GM23248 (cell line): ENCODE data around the gene PHACTR4. TPM values are rescaled to one million over a fixed set of nuclear protein-coding genes. Genes with fewer than 3 reads are reported as not detected.

Source experiments
- DNase-seq: peaks from one replicate; pipeline ENCODE4 v3.0.0-alpha.2; 2015
- H2AFZ ChIP-seq: fragments of 200-600 bp; sonication (generic); 2 replicates; pipeline ENCODE4 v1.6.1; 2016; ENCODE audit warnings: antibody characterized with exemption
- H3F3A ChIP-seq: fragments of 200-600 bp; sonication (generic); 2 replicates; pipeline ENCODE4 v1.6.1; 2016; ENCODE audit warnings: mild to moderate bottlenecking, antibody characterized with exemption, mixed run types; ENCODE audit not compliant: insufficient read depth
- H3K27ac ChIP-seq: fragments of 200-600 bp; sonication (generic); 2 replicates; pipeline ENCODE4 v1.5.1; 2016; ENCODE audit warnings: mild to moderate bottlenecking
- H3K27me3 ChIP-seq: fragments of 200-600 bp; sonication (generic); replicated peaks from 2 replicates; pipeline ENCODE4 v1.6.1; 2016; ENCODE audit warnings: mild to moderate bottlenecking; ENCODE audit not compliant: insufficient read depth
- H3K36me3 ChIP-seq: fragments of 200-600 bp; sonication (generic); 2 replicates; pipeline ENCODE4 v1.6.1; 2016; ENCODE audit warnings: low read depth, mild to moderate bottlenecking
- H3K4me1 ChIP-seq: fragments of 200-600 bp; sonication (generic); 2 replicates; pipeline ENCODE4 v1.6.1; 2016; ENCODE audit warnings: mild to moderate bottlenecking; ENCODE audit not compliant: insufficient read depth
- H3K4me2 ChIP-seq: fragments of 200-600 bp; sonication (generic); one replicate; pipeline ENCODE4 v1.6.1; 2016; ENCODE audit warnings: mild to moderate bottlenecking; ENCODE audit not compliant: unreplicated experiment
- H3K4me3 ChIP-seq: fragments of 200-600 bp; sonication (generic); 2 replicates; pipeline ENCODE4 v1.5.1; 2016; ENCODE audit warnings: mild to moderate bottlenecking
- H3K79me2 ChIP-seq: fragments of 200-600 bp; sonication (generic); 2 replicates; pipeline ENCODE4 v1.6.1; 2016; ENCODE audit warnings: mild to moderate bottlenecking; ENCODE audit not compliant: insufficient read depth
- H3K9ac ChIP-seq: fragments of 200-600 bp; sonication (generic); 2 replicates; pipeline ENCODE4 v1.6.1; 2016; ENCODE audit warnings: mild to moderate bottlenecking
- H3K9me2 ChIP-seq: fragments of 200-600 bp; sonication (generic); 2 replicates; pipeline ENCODE4 v1.6.1; 2016; ENCODE audit warnings: mixed run types, mild to moderate bottlenecking, moderate library complexity; ENCODE audit not compliant: insufficient read depth
- H3K9me3 ChIP-seq: fragments of 200-600 bp; sonication (generic); one replicate; pipeline ENCODE4 v1.6.1; 2017; ENCODE audit warnings: low read depth
- H4K20me1 ChIP-seq: fragments of 200-600 bp; sonication (generic); 2 replicates; pipeline ENCODE4 v1.6.0; 2016; ENCODE audit not compliant: insufficient read depth
- EZH2 ChIP-seq: fragments of 200-600 bp; sonication (generic); IDR thresholded peaks from 2 replicates; pipeline ENCODE4 v1.6.1; 2018; ENCODE audit warnings: antibody characterized with exemption, mild to moderate bottlenecking; ENCODE audit not compliant: insufficient read depth, poor library complexity, severe bottlenecking
- EZH2phosphoT487 ChIP-seq: fragments of 200-600 bp; sonication (generic); IDR thresholded peaks from 2 replicates; pipeline ENCODE4 v1.6.1; 2018; ENCODE audit warnings: antibody characterized with exemption, moderate library complexity, mild to moderate bottlenecking, low read depth; ENCODE audit not compliant: insufficient read depth
- WGBS, 2 experiments: methylation state at CpG; one replicate each; pipeline ENCODE4 v1.1.6; 2015 to 2017; ENCODE audit warnings: low lambda C conversion rate in 2 of 2, low coverage in 1 of 2; ENCODE audit errors: missing lambda C conversion rate in 2 of 2; 5-methylcytosine and 5-hydroxymethylcytosine counted together
- in situ Hi-C: fragments of 300-500 bp; cut with MboI; formaldehyde crosslinking; loops from 2 replicates; pipeline ENCODE4 v1.15.0; 2020
- polyA plus RNA-seq: library from polyadenylated mRNA; unstranded; fragments of >200 nt; fragmentation: Nextera tagmentation; extraction: Ambion mirVana; gene quantifications from 2 replicates; pipeline ENCODE4 v1.2.1, GENCODE V29; 2016
- total RNA-seq: library from RNA; depleted of rRNA; stranded (reverse); fragments of >200 nt; shearing (Covaris generic); gene quantifications from 2 replicates; pipeline ENCODE4 v1.2.3, GENCODE V29; 2014

Gene PHACTR4
- total and polyA plus RNA-seq, 2 experiments from 2014 or later, result 5.2 to 14.3 TPM

DNA sequence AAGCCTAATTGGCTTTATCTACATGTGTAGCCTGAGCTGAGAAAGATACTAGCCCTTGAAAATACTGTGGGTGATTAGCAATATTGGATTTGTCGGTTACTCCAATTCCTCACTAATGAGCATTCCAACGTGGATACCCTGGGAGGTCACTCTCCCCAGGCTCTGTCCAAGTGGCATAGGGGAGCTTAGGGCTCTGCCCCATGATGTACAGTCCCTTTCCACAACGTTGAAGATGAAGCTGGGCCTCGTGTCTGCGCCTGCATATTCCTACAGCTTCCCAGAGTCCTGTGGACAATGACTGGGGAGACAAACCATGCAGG is 138.9 kb downstream of the PHACTR4 start:
- peaks cover 12% of the 10 kb centered on the region; the same call in 1 of the 2 replicates for H4K20me1 ChIP-seq
- peak overlapping the region; percentile 100 for H3K9ac ChIP-seq
- WGBS, 2 experiments, result 26 to 37% methylated on average over 5 of the region's 5 CpGs

DNA sequence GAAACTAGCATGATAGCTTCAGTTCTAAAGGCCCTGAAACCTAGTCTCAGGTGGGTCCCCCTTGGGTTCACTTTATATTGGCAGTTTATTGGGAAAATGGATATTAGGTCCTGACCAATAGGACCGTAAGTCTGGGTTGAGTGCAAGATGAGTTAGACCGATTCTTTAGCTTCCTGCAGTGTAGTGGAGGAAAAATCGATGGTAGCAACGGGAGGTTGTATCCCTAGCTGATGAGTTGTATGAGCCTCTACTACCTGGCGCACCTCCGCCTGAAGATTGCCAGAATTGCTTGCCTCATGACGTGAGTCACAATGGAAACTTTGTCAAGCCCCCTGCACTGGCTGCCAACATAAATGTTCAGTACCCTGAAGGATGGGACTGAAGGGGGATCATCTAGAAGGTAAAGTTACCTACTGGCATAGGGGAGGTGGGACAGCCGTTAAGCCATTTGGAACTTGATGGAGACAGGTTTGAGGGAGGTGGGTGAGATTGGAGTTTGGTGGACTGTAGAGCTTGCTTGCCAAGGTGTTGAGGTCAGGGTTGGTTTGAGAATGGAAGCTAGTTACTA is 140.2 kb downstream of the PHACTR4 start:
- Histone ChIP-seq H3K27me3 (no peaks in the 10 kb centered on the region), H3K4me3 (peak overlapping the region; percentile 100), H4K20me1 (peaks cover 12% of the 10 kb centered on the region; the same call in 1 of the 2 replicates), H3K79me2 (peaks cover 50% of the 10 kb centered on the region), H3K9me2 (no peaks in the 10 kb centered on the region), H3K4me2 (peak overlapping the region; percentile 99), H3K9me3 (no peaks in the 10 kb centered on the region), H3K9ac (peak overlapping the region; percentile 100), H3K36me3 (peaks cover 66% of the 10 kb centered on the region), H3K27ac (peak overlapping the region; percentile 95), H2AFZ (no peak overlapping the region), H3K4me1 (peaks cover 20% of the 10 kb centered on the region), H3F3A (peaks cover 84% of the 10 kb centered on the region)
- in situ Hi-C loops, result no loop called here
- peak; percentile 38 for DNase-seq
- WGBS, 2 experiments, result 66 to 69% methylated on average over 8 of the region's 8 CpGs
- TF ChIP-seq EZH2 (no peak), EZH2phosphoT487 (no peak)

More for the DNA sequence above, 138.9 kb downstream of the PHACTR4 start:
- Histone ChIP-seq H3K4me2 (peak overlapping the region; percentile 99), H3K27ac (peak overlapping the region; percentile 95), H3K4me3 (peak overlapping the region; percentile 100), H3K9me3 (no peaks in the 10 kb centered on the region), H3K4me1 (peaks cover 20% of the 10 kb centered on the region), H3K79me2 (peaks cover 57% of the 10 kb centered on the region), H2AFZ (no peak overlapping the region), H3K9me2 (no peaks in the 10 kb centered on the region), H3K36me3 (peaks cover 60% of the 10 kb centered on the region), H3K27me3 (no peaks in the 10 kb centered on the region), H3F3A (peaks cover 75% of the 10 kb centered on the region)
- no peak for TF ChIP-seq EZH2phosphoT487
- no peak for TF ChIP-seq EZH2
- peak; percentile 41 for DNase-seq
- in situ Hi-C loops, result no loop called here

DNA sequence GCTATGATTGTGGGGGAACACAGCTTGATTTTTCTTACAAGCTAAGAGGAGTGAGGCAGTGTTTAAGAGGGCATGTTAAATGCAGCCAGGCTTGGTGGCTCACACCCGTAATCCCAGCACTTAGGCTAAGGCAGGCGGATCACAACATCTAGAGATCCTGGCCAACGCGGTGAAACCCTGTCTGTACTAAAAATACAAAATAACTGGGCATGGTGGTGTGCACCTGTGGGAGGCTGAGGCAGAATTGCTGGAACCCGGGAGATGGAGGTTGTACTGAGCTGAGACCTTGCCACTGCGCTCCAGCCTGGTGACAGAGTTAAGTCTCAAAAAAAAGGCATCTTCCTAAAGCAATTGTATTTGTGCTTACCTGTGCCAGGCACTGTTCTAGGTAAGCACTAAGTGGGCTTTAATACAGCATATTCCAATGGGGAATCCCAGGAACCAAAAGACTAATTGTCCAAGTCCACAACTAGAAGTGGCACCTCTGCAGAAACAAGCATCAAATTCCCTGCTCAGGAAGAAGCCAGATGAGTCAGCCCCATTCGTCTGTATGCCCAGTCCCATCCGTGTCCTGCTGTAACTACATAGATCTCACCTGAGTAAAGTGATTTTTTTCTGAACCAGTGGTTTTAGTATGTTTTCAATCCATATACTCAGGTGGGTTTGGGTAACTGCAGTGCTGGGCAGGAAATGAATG is 140.9 kb downstream of the PHACTR4 start:
- 72 to 73% methylated on average over 8 of the region's 8 CpGs for WGBS, 2 experiments
- Histone ChIP-seq H3K9ac (peak overlapping the region; percentile 100), H3F3A (peaks cover 91% of the 10 kb centered on the region), H2AFZ (no peak overlapping the region), H3K36me3 (peaks cover 66% of the 10 kb centered on the region), H3K4me3 (peak overlapping the region; percentile 100), H4K20me1 (peaks cover 12% of the 10 kb centered on the region; the same call in 1 of the 2 replicates), H3K27me3 (no peaks in the 10 kb centered on the region), H3K4me1 (peaks cover 20% of the 10 kb centered on the region), H3K4me2 (peak overlapping the region; percentile 99), H3K9me2 (no peaks in the 10 kb centered on the region), H3K27ac (peak overlapping the region; percentile 95), H3K79me2 (peaks cover 44% of the 10 kb centered on the region), H3K9me3 (no peaks in the 10 kb centered on the region)
- peak; percentile 61 for DNase-seq
- in situ Hi-C loops, result no loop called here
- TF ChIP-seq EZH2phosphoT487 (no peak), EZH2 (no peak)

DNA sequence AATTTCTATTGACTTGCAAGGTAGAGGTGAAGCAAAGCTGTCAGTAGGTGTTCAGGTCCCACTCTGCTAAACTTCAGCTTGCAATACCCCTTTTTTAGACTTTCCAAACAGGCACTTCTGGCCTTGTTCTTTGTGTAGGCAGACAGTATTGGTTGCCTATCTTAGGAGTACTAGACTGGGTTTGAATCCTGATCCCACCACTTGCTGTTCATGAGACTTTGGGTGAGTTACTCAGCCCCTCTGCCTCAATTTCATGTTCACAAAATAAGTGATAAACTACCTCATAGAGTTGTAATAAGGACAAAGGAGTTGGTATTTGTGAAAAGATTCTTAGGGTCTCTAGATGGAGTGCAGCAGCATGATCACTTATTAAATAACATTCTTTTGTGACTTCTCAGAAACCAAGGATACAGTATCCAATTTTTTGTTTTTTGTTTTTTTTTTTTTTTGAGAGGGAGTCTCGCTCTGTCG is 141.5 kb downstream of the PHACTR4 start:
- peaks cover 12% of the 10 kb centered on the region; the same call in 1 of the 2 replicates for H4K20me1 ChIP-seq

More for the DNA sequence above, 141.5 kb downstream of the PHACTR4 start:
- WGBS, 2 experiments, result 96% methylated on average over 2 of the region's 2 CpGs
- Histone ChIP-seq H3K27ac (peak overlapping the region; percentile 95), H3K36me3 (peaks cover 66% of the 10 kb centered on the region), H3K9ac (peak overlapping the region; percentile 100), H3F3A (peaks cover 94% of the 10 kb centered on the region), H3K79me2 (peaks cover 42% of the 10 kb centered on the region), H3K4me1 (peaks cover 20% of the 10 kb centered on the region), H3K4me3 (0 out of 2 replicates have a peak overlapping the region, but pooled peaks have one; percentile 100), H3K9me3 (no peaks in the 10 kb centered on the region), H2AFZ (no peak overlapping the region), H3K27me3 (no peaks in the 10 kb centered on the region), H3K9me2 (no peaks in the 10 kb centered on the region), H3K4me2 (peak overlapping the region; percentile 99)
- peak; percentile 22 for DNase-seq
- in situ Hi-C loops, result no loop called here
- TF ChIP-seq EZH2, result no peak
- no peak for TF ChIP-seq EZH2phosphoT487
